Loucy (cell line): ENCODE results near the gene ATG16L2.

Experiments used
- H2AFZ ChIP-seq: fragments of 200-600 bp; sonication (generic); 2 replicates; pipeline ENCODE4 v1.6.0; 2016; ENCODE audit warnings: antibody characterized with exemption, mild to moderate bottlenecking, low read length, moderate library complexity
- H3F3A ChIP-seq: fragments of 200-600 bp; 2 replicates; pipeline ENCODE4 v1.6.0; 2016; ENCODE audit warnings: antibody characterized with exemption, low read depth, mild to moderate bottlenecking
- H3K27me3 ChIP-seq: fragments of 200-600 bp; sonication (generic); 2 replicates; pipeline ENCODE4 v1.6.1; 2014; ENCODE audit warnings: low read length, mild to moderate bottlenecking; ENCODE audit not compliant: insufficient read depth, poor library complexity, severe bottlenecking
- H3K36me3 ChIP-seq: fragments of 200-600 bp; sonication (generic); 2 replicates; pipeline ENCODE4 v1.6.1; 2016; ENCODE audit warnings: low read length; ENCODE audit not compliant: insufficient read depth
- H3K4me1 ChIP-seq: fragments of 200-600 bp; sonication (generic); 2 replicates; pipeline ENCODE4 v1.5.1; 2014; ENCODE audit warnings: low read length, mild to moderate bottlenecking; ENCODE audit not compliant: insufficient read depth, poor library complexity, severe bottlenecking
- H3K4me2 ChIP-seq: fragments of 200-600 bp; sonication (generic); 2 replicates; pipeline ENCODE4 v1.6.0; 2014; ENCODE audit warnings: antibody characterized with exemption, low read length, low read depth, mild to moderate bottlenecking; ENCODE audit not compliant: poor library complexity, severe bottlenecking
- H3K4me3 ChIP-seq: fragments of 200-600 bp; sonication (generic); 2 replicates; pipeline ENCODE4 v1.5.1; 2014; ENCODE audit warnings: low read length, mild to moderate bottlenecking, mixed read lengths; ENCODE audit not compliant: poor library complexity, severe bottlenecking
- H3K79me2 ChIP-seq: fragments of 200-600 bp; sonication (generic); 2 replicates; pipeline ENCODE4 v1.6.1; 2014; ENCODE audit warnings: low read length; ENCODE audit not compliant: insufficient read depth
- H3K9ac ChIP-seq: fragments of 200-600 bp; sonication (generic); 2 replicates; pipeline ENCODE4 v1.6.0; 2014; ENCODE audit warnings: mild to moderate bottlenecking, low read depth, low read length, moderate library complexity; ENCODE audit not compliant: poor library complexity, severe bottlenecking
- H3K9me2 ChIP-seq: fragments of 200-600 bp; sonication (generic); replicated peaks from 2 replicates; pipeline ENCODE4 v1.6.1; 2016; ENCODE audit warnings: low read depth, low read length, mixed read lengths
- H3K9me3 ChIP-seq: fragments of 200-600 bp; sonication (generic); 2 replicates; pipeline ENCODE4 v1.6.1; 2014; ENCODE audit warnings: mild to moderate bottlenecking, antibody characterized with exemption, low read length, low read depth; ENCODE audit not compliant: insufficient read depth
- H4K20me1 ChIP-seq: fragments of 200-600 bp; sonication (generic); 2 replicates; pipeline ENCODE4 v1.6.0; 2014; ENCODE audit warnings: antibody characterized with exemption, low read length, mild to moderate bottlenecking; ENCODE audit not compliant: insufficient read depth, poor library complexity, severe bottlenecking
- CTCF ChIP-seq: fragments of 200-600 bp; sonication (generic); conservative IDR thresholded peaks from 2 replicates; pipeline ENCODE4 v1.5.1; 2014; ENCODE audit warnings: mild to moderate bottlenecking, antibody characterized with exemption, low read length
- EZH2phosphoT487 ChIP-seq: fragments of 200-600 bp; IDR thresholded peaks from 2 replicates; pipeline ENCODE4 v1.6.1; 2018; ENCODE audit warnings: antibody characterized with exemption, mild to moderate bottlenecking, moderate library complexity, borderline replicate concordance

The ATG16L2 gene

GRCh38 chr11:72780296-72781062, 33.7 kb upstream of the ATG16L2 start:
- Histone ChIP-seq H3K79me2 (no peaks in the 10 kb centered on the region), H3F3A (no peaks in the 10 kb centered on the region), H4K20me1 (no peaks in the 10 kb centered on the region), H3K27me3 (no peaks in the 10 kb centered on the region), H3K36me3 (no peaks in the 10 kb centered on the region), H3K4me2 (peak overlapping the region; percentile 64), H3K4me3 (peak overlapping the region; percentile 63), H3K9me3 (no peaks in the 10 kb centered on the region), H3K4me1 (peaks cover 32% of the 10 kb centered on the region), H2AFZ (no peak overlapping the region), H3K9me2 (no peaks in the 10 kb centered on the region), H3K9ac (no peak overlapping the region)
- TF ChIP-seq EZH2phosphoT487 (no peak), CTCF (no peak)

- no peaks in the 10 kb centered on the region for H3K9me3 ChIP-seq
- H3K79me2 ChIP-seq = no peaks in the 10 kb centered on the region
- H3K4me1 ChIP-seq = peaks cover 30% of the 10 kb centered on the region
- no peak overlapping the region for H3K9ac ChIP-seq
- TF ChIP-seq CTCF = no peak
- TF ChIP-seq EZH2phosphoT487 = no peak
- H4K20me1 ChIP-seq = no peaks in the 10 kb centered on the region
- H2AFZ ChIP-seq = no peak overlapping the region
- H3K36me3 ChIP-seq = no peaks in the 10 kb centered on the region
- no peaks in the 10 kb centered on the region for H3K27me3 ChIP-seq
- peak overlapping the region; percentile 63 for H3K4me3 ChIP-seq
- H3K9me2 ChIP-seq = no peaks in the 10 kb centered on the region
- H3K4me2 ChIP-seq = peak overlapping the region; percentile 64
- no peaks in the 10 kb centered on the region for H3F3A ChIP-seq
These were observed 33.2 kb upstream of the ATG16L2 start for GRCh38 chr11:72781063-72781312.

GRCh38 chr11:72781313-72782080, 32.7 kb upstream of the ATG16L2 start:
- Histone ChIP-seq H3K4me3 (peak overlapping the region; percentile 63), H3K79me2 (no peaks in the 10 kb centered on the region), H4K20me1 (no peaks in the 10 kb centered on the region), H3K4me1 (peaks cover 25% of the 10 kb centered on the region), H3K36me3 (no peaks in the 10 kb centered on the region), H3K4me2 (peak overlapping the region; percentile 69), H2AFZ (no peak overlapping the region), H3K9ac (peak overlapping the region; percentile 13), H3K9me2 (no peaks in the 10 kb centered on the region), H3F3A (no peaks in the 10 kb centered on the region), H3K27me3 (no peaks in the 10 kb centered on the region), H3K9me3 (no peaks in the 10 kb centered on the region)
- TF ChIP-seq CTCF (no peak), EZH2phosphoT487 (no peak)
